Raji (cell line): Measurements from ENCODE around the gene HBG2.
"Not testable (repeated sequence)": the region's sequence is repeated elsewhere in the genome, so short reads cannot be mapped to it uniquely, and the experiment has no call there.

Source experiments
- POLR2A ChIP-seq: IDR thresholded peaks from 2 replicates; pipeline ENCODE4 v1.6.1; 2011; ENCODE audit warnings: low read depth, low read length, control low read depth; ENCODE audit not compliant: insufficient read depth

The HBG2 gene

GRCh38 chr11:5258543-5259262 lies 4.1 kb upstream of the HBG2 start:
- TF ChIP-seq POLR2A: no peak

GRCh38 chr11:5257296-5257695 lies 2.7 kb upstream of the HBG2 start:
- TF ChIP-seq POLR2A: no peak

GRCh38 chr11:5252919-5253265 lies 1.7 kb downstream of the HBG2 start:
- no peak for TF ChIP-seq POLR2A

- no peak for TF ChIP-seq POLR2A
Observed at GRCh38 chr11:5252192-5252918, 2.2 kb downstream of the HBG2 start.

- TF ChIP-seq POLR2A: no peak
Observed at GRCh38 chr11:5251746-5252145, 2.8 kb downstream of the HBG2 start.

- no peak for TF ChIP-seq POLR2A
Observed at GRCh38 chr11:5250543-5251204, 3.9 kb downstream of the HBG2 start.

GRCh38 chr11:5249807-5250396 lies 4.7 kb downstream of the HBG2 start, which contains the start of gene HBG1:
HBG1 (minus strand) TSS chr11:5249857; CDS start chr11:5249804, 53 bp downstream.
- TF ChIP-seq POLR2A: not testable (repeated sequence)

GRCh38 chr11:5247472-5248192 lies 6.9 kb downstream of the HBG2 start:
- TF ChIP-seq POLR2A: no peak

GRCh38 chr11:5246772-5247471 lies 7.7 kb downstream of the HBG2 start:
- no peak for TF ChIP-seq POLR2A

- no peak for TF ChIP-seq POLR2A
Observed at GRCh38 chr11:5245155-5245554, 9.4 kb downstream of the HBG2 start.

GRCh38 chr11:5243816-5244180 lies 10.8 kb downstream of the HBG2 start:
- no peak for TF ChIP-seq POLR2A

GRCh38 chr11:5242933-5243815 lies 11.4 kb downstream of the HBG2 start:
- no peak for TF ChIP-seq POLR2A

- no peak for TF ChIP-seq POLR2A
Observed at GRCh38 chr11:5242208-5242607, 12.4 kb downstream of the HBG2 start.
